Fibroblast of lung (primary cell): ENCODE results near the gene SLC5A7. TPM values are rescaled to one million over a fixed set of nuclear protein-coding genes. Genes with fewer than 3 reads are reported as not detected.

Source experiments
- DNase-seq, 2 donors: peaks; one replicate each; pipeline versions ENCODE4 v3.0.0 to v3.0.0-alpha.2; 2010; ENCODE audit warnings: low read depth in 2 of 2
- H2AFZ ChIP-seq: 2 replicates; pipeline ENCODE4 v1.5.1; 2012; ENCODE audit warnings: low read length, control low read depth, inconsistent platforms
- H3K27ac ChIP-seq: 2 replicates; pipeline ENCODE4 v1.5.1; 2011; ENCODE audit warnings: low read length, control low read depth; ENCODE audit not compliant: insufficient read depth
- H3K27me3 ChIP-seq: 2 replicates; pipeline ENCODE4 v1.5.1; 2011; ENCODE audit warnings: mild to moderate bottlenecking, low read length; ENCODE audit not compliant: control insufficient read depth, insufficient read depth
- H3K36me3 ChIP-seq: 2 replicates; pipeline ENCODE4 v1.5.1; 2011; ENCODE audit warnings: low read length; ENCODE audit not compliant: control insufficient read depth, insufficient read depth
- H3K4me1 ChIP-seq: 2 replicates; pipeline ENCODE4 v1.5.1; 2011; ENCODE audit warnings: low read length; ENCODE audit not compliant: control insufficient read depth, insufficient read depth; ENCODE audit errors: extremely low read depth
- H3K4me2 ChIP-seq: 2 replicates; pipeline ENCODE4 v1.5.1; 2011; ENCODE audit warnings: low read length, control low read depth; ENCODE audit not compliant: insufficient read depth; ENCODE audit errors: extremely low read depth
- H3K4me3 ChIP-seq, 4 experiments: fragments of 200-600 bp in 1 of 4; sonication (generic) in 1 of 4; replicated peaks in 1 of 4; 2 replicates each; pipeline ENCODE4 v1.5.1; 2011 to 2016; ENCODE audit warnings: low read length in 4 of 4, low read depth in 3 of 4, mild to moderate bottlenecking in 3 of 4, control low read depth in 2 of 4, inconsistent platforms in 1 of 4, mixed read lengths in 1 of 4; ENCODE audit not compliant: insufficient read depth in 1 of 4; ENCODE audit errors: control extremely low read depth in 1 of 4
- H3K79me2 ChIP-seq: 2 replicates; pipeline ENCODE4 v1.5.1; 2012; ENCODE audit warnings: mild to moderate bottlenecking, low read length, inconsistent platforms; ENCODE audit not compliant: control insufficient read depth, insufficient read depth
- H3K9ac ChIP-seq: 2 replicates; pipeline ENCODE4 v1.5.1; 2011; ENCODE audit warnings: mild to moderate bottlenecking, low read length, control low read depth; ENCODE audit not compliant: insufficient read depth
- H3K9me3 ChIP-seq: 2 replicates; pipeline ENCODE4 v1.5.1; 2012; ENCODE audit warnings: low read depth, low read length; ENCODE audit not compliant: control insufficient read depth, insufficient read depth
- H4K20me1 ChIP-seq: 2 replicates; pipeline ENCODE4 v1.5.1; 2011; ENCODE audit warnings: low read length; ENCODE audit not compliant: control insufficient read depth, insufficient read depth; ENCODE audit errors: extremely low read depth
- CTCF ChIP-seq, 2 donors: IDR thresholded peaks in 1 of 2; conservative IDR thresholded peaks in 1 of 2; 1 replicate in 1 of 2; 2 replicates in 1 of 2; pipeline ENCODE4 v1.5.1; 2011 to 2012; ENCODE audit warnings: low read length in 2 of 2, control low read depth in 1 of 2, inconsistent platforms in 1 of 2, low read depth in 1 of 2, mild to moderate bottlenecking in 1 of 2
- EZH2 ChIP-seq: IDR thresholded peaks from 2 replicates; pipeline ENCODE4 v1.5.1; 2012; ENCODE audit warnings: low read length, control low read depth, mild to moderate bottlenecking; ENCODE audit errors: missing control alignments
- polyA plus RNA-seq, 2 donors: library from polyadenylated mRNA; depleted of rRNA in 1 of 2; stranded (reverse) in 1 of 2; unstranded in 1 of 2; fragments of >200 nt; gene quantifications; 2 replicates each; pipeline ENCODE4 v1.2.1, GENCODE V29; 2011 to 2012; ENCODE audit warnings: missing spikeins in 1 of 2
- total RNA-seq: library from RNA; depleted of rRNA; stranded (reverse); fragments of >200 nt; gene quantifications from 2 replicates; pipeline ENCODE4 v1.2.1, GENCODE V29; 2014

The SLC5A7 gene
- total and polyA plus RNA-seq, 2 donors (not counting 1 experiment from before 2014, with no cell fraction given), result not detected

DNA sequence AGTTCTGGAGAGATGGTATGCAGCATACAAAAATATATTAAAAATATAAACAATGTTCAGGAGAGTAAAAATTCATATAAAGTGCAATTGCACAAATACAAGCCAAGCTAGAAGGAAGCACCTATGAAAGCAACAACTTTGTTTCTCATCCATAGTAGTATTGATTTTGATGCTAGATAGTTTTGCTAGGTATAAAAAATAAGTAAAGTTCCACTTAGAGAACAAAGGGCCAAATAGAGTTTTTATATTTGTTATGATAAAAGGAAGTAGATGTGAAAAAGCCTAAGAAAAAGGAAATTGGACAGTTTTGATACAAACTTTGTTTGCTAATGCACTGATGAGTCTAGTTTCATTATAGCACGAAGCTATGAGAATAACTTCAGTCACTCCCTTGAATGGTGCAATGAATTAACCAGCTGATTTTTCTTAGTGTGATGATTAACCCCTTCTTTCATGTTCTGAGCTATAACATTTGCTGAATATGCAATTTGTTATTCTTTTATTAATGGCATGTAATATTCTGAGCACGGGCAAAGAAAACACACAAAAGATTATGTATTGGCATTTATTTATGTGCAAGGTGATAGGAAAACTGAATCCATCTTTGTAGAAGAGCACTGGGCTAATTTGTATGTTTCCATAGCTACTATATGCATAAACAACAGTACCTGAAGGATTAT lies 24.7 kb downstream of the SLC5A7 start:
- no peaks in the 10 kb centered on the region for H3K27me3 ChIP-seq
- H3K4me3 ChIP-seq, result no peak overlapping the region
- H2AFZ ChIP-seq, result no peak overlapping the region
- H3K36me3 ChIP-seq, result no peaks in the 10 kb centered on the region
- no peaks in the 10 kb centered on the region for H3K9me3 ChIP-seq
- no peaks in the 10 kb centered on the region for H4K20me1 ChIP-seq
- no peak overlapping the region for H3K27ac ChIP-seq
- no peak overlapping the region for H3K9ac ChIP-seq
- H3K79me2 ChIP-seq, result no peaks in the 10 kb centered on the region
- H3K4me1 ChIP-seq, result no peaks in the 10 kb centered on the region
- DNase-seq, result no peak
- no peak overlapping the region for H3K4me2 ChIP-seq
- TF ChIP-seq EZH2, result no peak
- TF ChIP-seq CTCF (conservative IDR thresholded peaks at IDR 0.05 in 1 of 2, IDR thresholded peaks at IDR 0.05 in 1 of 2; ENCODE audit: low read depth in 1 of 2, low read length in 2 of 2), result no peak

DNA sequence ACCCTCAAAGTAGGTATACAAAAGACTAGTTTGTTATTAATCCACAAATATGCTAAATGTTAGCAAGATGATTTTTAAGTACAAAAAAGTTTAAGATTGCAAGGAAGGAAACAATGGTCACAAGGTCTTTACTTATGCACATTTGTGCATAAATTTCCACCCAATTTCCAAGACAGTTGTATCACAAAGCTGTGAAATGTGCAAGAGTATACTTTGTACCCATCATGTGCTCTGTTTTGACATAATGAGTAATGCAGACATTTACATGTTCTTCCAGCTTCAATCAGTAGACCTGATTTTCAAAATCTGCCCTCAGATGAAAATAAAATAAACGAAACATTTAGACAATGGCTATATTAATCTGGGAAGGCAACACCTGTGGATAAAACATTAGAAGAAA lies 27.0 kb downstream of the SLC5A7 start:
- no peaks in the 10 kb centered on the region for H3K36me3 ChIP-seq
- TF ChIP-seq CTCF (conservative IDR thresholded peaks at IDR 0.05 in 1 of 2, IDR thresholded peaks at IDR 0.05 in 1 of 2; ENCODE audit: low read depth in 1 of 2, low read length in 2 of 2), result no peak
- TF ChIP-seq EZH2, result no peak
- no peak overlapping the region for H3K4me2 ChIP-seq
- H3K9ac ChIP-seq, result no peak overlapping the region
- H3K27ac ChIP-seq, result no peak overlapping the region
- H4K20me1 ChIP-seq, result no peaks in the 10 kb centered on the region
- H3K9me3 ChIP-seq, result no peaks in the 10 kb centered on the region
- DNase-seq, result no peak
- no peak overlapping the region for H2AFZ ChIP-seq
- no peaks in the 10 kb centered on the region for H3K79me2 ChIP-seq
- no peak overlapping the region for H3K4me3 ChIP-seq
- H3K27me3 ChIP-seq, result no peaks in the 10 kb centered on the region
- no peaks in the 10 kb centered on the region for H3K4me1 ChIP-seq

DNA sequence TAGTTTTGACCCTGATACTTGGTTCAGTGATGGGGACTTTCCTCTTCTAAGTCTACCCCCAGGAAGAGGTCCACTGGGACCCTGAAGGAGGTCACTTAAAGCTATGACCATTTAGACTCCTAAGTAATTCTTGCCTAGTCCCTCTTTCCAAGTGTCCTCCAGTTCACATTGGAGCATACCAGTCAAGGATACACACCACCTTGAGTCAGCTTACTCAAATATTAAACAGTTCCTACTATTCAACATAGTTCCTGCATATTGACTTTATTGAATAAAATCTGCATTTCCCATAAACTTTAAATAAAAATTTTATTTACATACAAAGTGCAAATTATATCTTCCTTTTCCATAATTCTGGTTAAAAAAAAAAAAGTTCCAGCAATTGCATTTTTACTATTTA lies 36.3 kb downstream of the SLC5A7 start:
- no peaks in the 10 kb centered on the region for H3K9me3 ChIP-seq
- H3K27ac ChIP-seq, result no peak overlapping the region
- no peak for DNase-seq
- no peaks in the 10 kb centered on the region for H3K4me1 ChIP-seq
- H3K79me2 ChIP-seq, result no peaks in the 10 kb centered on the region
- no peaks in the 10 kb centered on the region for H3K36me3 ChIP-seq
- no peaks in the 10 kb centered on the region for H3K27me3 ChIP-seq
- no peak for TF ChIP-seq EZH2
- no peak for TF ChIP-seq CTCF (conservative IDR thresholded peaks at IDR 0.05 in 1 of 2, IDR thresholded peaks at IDR 0.05 in 1 of 2; ENCODE audit: low read depth in 1 of 2, low read length in 2 of 2)
- H3K9ac ChIP-seq, result no peak overlapping the region
- H4K20me1 ChIP-seq, result no peaks in the 10 kb centered on the region
- H2AFZ ChIP-seq, result no peak overlapping the region
- no peak overlapping the region for H3K4me2 ChIP-seq
- no peak overlapping the region for H3K4me3 ChIP-seq
